ENCODE results near the gene COL21A1.

Gene COL21A1

GRCh38 chr6:56032715-56033260, 214.6 kb downstream of the COL21A1 start:
- H3K4me3 ChIP-seq (ENCODE audit: low read depth, low read length) = no peak overlapping the region
- no peak for TF ChIP-seq CTCF (IDR thresholded peaks at IDR 0.05; ENCODE audit: low read depth, low read length, missing control alignments)
- no peak for DNase-seq (ENCODE audit: low read depth)

GRCh38 chr6:56027865-56028264, 219.5 kb downstream of the COL21A1 start:
- H3K4me3 ChIP-seq (ENCODE audit: low read depth, low read length) = no peak overlapping the region
- no peak for TF ChIP-seq CTCF (IDR thresholded peaks at IDR 0.05; ENCODE audit: low read depth, low read length, missing control alignments)
- DNase-seq (ENCODE audit: low read depth) = no peak

- no peak overlapping the region for H3K4me3 ChIP-seq (ENCODE audit: low read depth, low read length)
- DNase-seq (ENCODE audit: low read depth) = no peak
- no peak for TF ChIP-seq CTCF (IDR thresholded peaks at IDR 0.05; ENCODE audit: low read depth, low read length, missing control alignments)
Measured at GRCh38 chr6:56026455-56027180, 220.8 kb downstream of the COL21A1 start.

GRCh38 chr6:56025795-56026194, 221.6 kb downstream of the COL21A1 start:
- no peak for TF ChIP-seq CTCF (IDR thresholded peaks at IDR 0.05; ENCODE audit: low read depth, low read length, missing control alignments)
- no peak overlapping the region for H3K4me3 ChIP-seq (ENCODE audit: low read depth, low read length)
- no peak for DNase-seq (ENCODE audit: low read depth)

- no peak overlapping the region for H3K4me3 ChIP-seq (ENCODE audit: low read depth, low read length)
- no peak for TF ChIP-seq CTCF (IDR thresholded peaks at IDR 0.05; ENCODE audit: low read depth, low read length, missing control alignments)
- DNase-seq (ENCODE audit: low read depth) = no peak
Measured at GRCh38 chr6:56024931-56025330, 222.4 kb downstream of the COL21A1 start.

- DNase-seq (ENCODE audit: low read depth) = no peak
Measured at GRCh38 chr6:56023829-56024228, 223.6 kb downstream of the COL21A1 start.

More at GRCh38 chr6:56023829-56024228, 223.6 kb downstream of the COL21A1 start:
- no peak for TF ChIP-seq CTCF (IDR thresholded peaks at IDR 0.05; ENCODE audit: low read depth, low read length, missing control alignments)
- no peak overlapping the region for H3K4me3 ChIP-seq (ENCODE audit: low read depth, low read length)

Data from GM12864 (cell line).